H7 (cell line): Measurements from ENCODE around the gene MYLIP. TPM values are rescaled to one million over a fixed set of nuclear protein-coding genes. Genes with fewer than 3 reads are reported as not detected.
"Not testable (repeated sequence)": the region's sequence is repeated elsewhere in the genome, so short reads cannot be mapped to it uniquely, and the experiment has no call there.

Source experiments
- DNase-seq: peaks from one replicate; pipeline ENCODE4 v3.0.0; 2012
- H3K27me3 ChIP-seq: 2 replicates; pipeline ENCODE4 v1.6.0; 2011; ENCODE audit warnings: mild to moderate bottlenecking, low read length; ENCODE audit not compliant: control insufficient read depth, insufficient read depth
- H3K36me3 ChIP-seq: replicated peaks from 2 replicates; pipeline ENCODE4 v1.5.1; 2011; ENCODE audit warnings: low read length; ENCODE audit not compliant: control insufficient read depth, insufficient read depth
- H3K4me3 ChIP-seq: 2 replicates; pipeline ENCODE4 v1.5.1; 2011; ENCODE audit warnings: low read depth, mild to moderate bottlenecking, control low read depth, low read length, moderate library complexity; ENCODE audit not compliant: insufficient read depth
- total RNA-seq: library from RNA; depleted of rRNA; stranded (reverse); fragments of >200 nt; shearing (Covaris generic); gene quantifications from 2 replicates; pipeline ENCODE4 v1.2.3, GENCODE V29; 2014

MYLIP gene
- total RNA-seq, 1 experiment from 2014 or later: 10.6 TPM

- H3K4me3 ChIP-seq: no peak overlapping the region
- DNase-seq: no peak
- H3K27me3 ChIP-seq: no peaks in the 10 kb centered on the region; the same call in 1 of the 2 replicates
- no peaks in the 10 kb centered on the region for H3K36me3 ChIP-seq
These were observed 34.2 kb downstream of the MYLIP start for GRCh38 chr6:16163066-16163465.

GRCh38 chr6:16163535-16164300 is 34.8 kb downstream of the MYLIP start:
- no peak for DNase-seq
- Histone ChIP-seq H3K36me3 (no peaks in the 10 kb centered on the region), H3K27me3 (no peaks in the 10 kb centered on the region; the same call in 1 of the 2 replicates), H3K4me3 (no peak overlapping the region)

GRCh38 chr6:16165641-16166040 is 36.8 kb downstream of the MYLIP start:
- Histone ChIP-seq H3K27me3 (no peaks in the 10 kb centered on the region; the same call in 1 of the 2 replicates), H3K36me3 (no peaks in the 10 kb centered on the region)
- DNase-seq: no peak

GRCh38 chr6:16166871-16167608 is 38.2 kb downstream of the MYLIP start:
- DNase-seq: no peak
- Histone ChIP-seq H3K36me3 (no peaks in the 10 kb centered on the region), H3K4me3 (no peak overlapping the region), H3K27me3 (no peaks in the 10 kb centered on the region)

More at GRCh38 chr6:16165641-16166040, 36.8 kb downstream of the MYLIP start:
- H3K4me3 ChIP-seq: no peak overlapping the region

GRCh38 chr6:16168121-16168520 is 39.2 kb downstream of the MYLIP start:
- Histone ChIP-seq H3K4me3 (no peak overlapping the region), H3K36me3 (no peaks in the 10 kb centered on the region), H3K27me3 (no peaks in the 10 kb centered on the region)
- DNase-seq: no peak

GRCh38 chr6:16168858-16169257 is 40.0 kb downstream of the MYLIP start:
- H3K27me3 ChIP-seq: no peaks in the 10 kb centered on the region
- H3K4me3 ChIP-seq: no peak overlapping the region
- DNase-seq: no peak
- no peaks in the 10 kb centered on the region for H3K36me3 ChIP-seq

- no peak for DNase-seq
- H3K27me3 ChIP-seq: no peaks in the 10 kb centered on the region
- no peaks in the 10 kb centered on the region for H3K36me3 ChIP-seq
- H3K4me3 ChIP-seq: no peak overlapping the region
These were observed 42.5 kb downstream of the MYLIP start for GRCh38 chr6:16171400-16171799.

- no peaks in the 10 kb centered on the region for H3K27me3 ChIP-seq
- H3K36me3 ChIP-seq: no peaks in the 10 kb centered on the region
- no peak for DNase-seq
These were observed 44.5 kb downstream of the MYLIP start for GRCh38 chr6:16173167-16173940.

GRCh38 chr6:16174416-16175078 is 45.7 kb downstream of the MYLIP start:
- peak; percentile 39 for DNase-seq
- Histone ChIP-seq H3K27me3 (no peaks in the 10 kb centered on the region), H3K4me3 (no peak overlapping the region), H3K36me3 (no peaks in the 10 kb centered on the region)

More at GRCh38 chr6:16173167-16173940, 44.5 kb downstream of the MYLIP start:
- no peak overlapping the region for H3K4me3 ChIP-seq

- not testable (repeated sequence) for H3K4me3 ChIP-seq, DNase-seq, H3K36me3 ChIP-seq, H3K27me3 ChIP-seq
These were observed 47.7 kb downstream of the MYLIP start for GRCh38 chr6:16176600-16176999.

GRCh38 chr6:16177881-16178280 is 49.0 kb downstream of the MYLIP start:
- no peak for DNase-seq
- Histone ChIP-seq H3K27me3 (no peaks in the 10 kb centered on the region), H3K36me3 (no peaks in the 10 kb centered on the region), H3K4me3 (no peak overlapping the region)

- DNase-seq: no peak
- no peaks in the 10 kb centered on the region for H3K36me3 ChIP-seq
- no peaks in the 10 kb centered on the region for H3K27me3 ChIP-seq
- no peak overlapping the region for H3K4me3 ChIP-seq
These were observed 49.5 kb downstream of the MYLIP start for GRCh38 chr6:16178351-16178750.

GRCh38 chr6:16179063-16179462 is 50.2 kb downstream of the MYLIP start:
- DNase-seq: no peak
- no peak overlapping the region for H3K4me3 ChIP-seq
- H3K36me3 ChIP-seq: no peaks in the 10 kb centered on the region
- H3K27me3 ChIP-seq: no peaks in the 10 kb centered on the region

GRCh38 chr6:16179970-16180431 is 51.1 kb downstream of the MYLIP start:
- H3K4me3 ChIP-seq: no peak overlapping the region
- H3K27me3 ChIP-seq: no peaks in the 10 kb centered on the region
- DNase-seq: no peak
- H3K36me3 ChIP-seq: no peaks in the 10 kb centered on the region
